ENCODE data around the gene SEC16A. TPM values are rescaled to one million over a fixed set of nuclear protein-coding genes. Genes with fewer than 3 reads are reported as not detected.
A peak's percentile ranks its signal among the peaks of the same experiment; 100 is the strongest.

SEC16A gene
- total and polyA plus RNA-seq, 8 donors = 51.2 to 79.5 (median 61.3) TPM

- peak overlapping the region; percentile 0 to 85 for H3K27ac ChIP-seq
- no peak for TF ChIP-seq CTCF (IDR thresholded peaks at IDR 0.05)
- no peaks in the 10 kb centered on the region for H3K27me3 ChIP-seq
- intact Hi-C loops (cut with DNase I) = no loop called here
- peaks cover 0 to 23% of the 10 kb centered on the region in 2 donors for H3K4me1 ChIP-seq
- H3K9me3 ChIP-seq = no peaks in the 10 kb centered on the region
- ATAC-seq = no peak
- H3K4me3 ChIP-seq = no peak overlapping the region
- H3K36me3 ChIP-seq = peaks cover 0 to 100% of the 10 kb centered on the region in 2 donors
- no peak for DNase-seq
These were observed 30.4 kb upstream of the SEC16A start for GRCh38 chr9:136513191-136513590.

GRCh38 chr9:136512651-136513071, 29.8 kb upstream of the SEC16A start:
- Histone ChIP-seq H3K27me3 (no peaks in the 10 kb centered on the region), H3K4me1 (peaks cover 0 to 20% of the 10 kb centered on the region in 2 donors), H3K27ac (peak overlapping the region; percentile 76 to 85), H3K36me3 (peaks cover 0 to 100% of the 10 kb centered on the region in 2 donors), H3K4me3 (no peak overlapping the region), H3K9me3 (no peaks in the 10 kb centered on the region)
- TF ChIP-seq CTCF (IDR thresholded peaks at IDR 0.05) = no peak
- ATAC-seq (peak; percentile 20), DNase-seq (no peak)
- intact Hi-C loops (cut with DNase I) = no loop called here

GRCh38 chr9:136511670-136512592, 29.1 kb upstream of the SEC16A start:
- no peak for TF ChIP-seq CTCF (IDR thresholded peaks at IDR 0.05)
- H3K27me3 ChIP-seq = no peaks in the 10 kb centered on the region
- intact Hi-C loops (cut with DNase I) = no loop called here
- H3K4me1 ChIP-seq = peaks cover 0 to 20% of the 10 kb centered on the region in 2 donors
- peak in 2 of 4 donors; percentile 51 to 56 for DNase-seq
- no peak overlapping the region for H3K4me3 ChIP-seq
- peak; percentile 26 for ATAC-seq
- H3K9me3 ChIP-seq = no peaks in the 10 kb centered on the region
- peak overlapping the region; percentile 76 to 85 for H3K27ac ChIP-seq
- H3K36me3 ChIP-seq = peaks cover 0 to 100% of the 10 kb centered on the region in 2 donors

GRCh38 chr9:136511144-136511669, 28.4 kb upstream of the SEC16A start:
- DNase-seq = no peak
- TF ChIP-seq CTCF (IDR thresholded peaks at IDR 0.05) = no peak
- peaks cover 0 to 100% of the 10 kb centered on the region in 2 donors for H3K36me3 ChIP-seq

GRCh38 chr9:136510561-136510960, 27.7 kb upstream of the SEC16A start:
- Histone ChIP-seq H3K27me3 (no peaks in the 10 kb centered on the region), H3K9me3 (no peaks in the 10 kb centered on the region), H3K4me1 (peaks cover 0 to 20% of the 10 kb centered on the region in 2 donors), H3K36me3 (peaks cover 0 to 100% of the 10 kb centered on the region in 2 donors), H3K27ac (peak overlapping the region; percentile 76 to 79), H3K4me3 (no peak overlapping the region)
- ATAC-seq = no peak
- TF ChIP-seq CTCF (IDR thresholded peaks at IDR 0.05) = no peak
- intact Hi-C loops (cut with DNase I) = no loop called here
- DNase-seq = no peak

More at GRCh38 chr9:136511144-136511669, 28.4 kb upstream of the SEC16A start:
- ATAC-seq = no peak
- Histone ChIP-seq H3K4me1 (peaks cover 0 to 20% of the 10 kb centered on the region in 2 donors), H3K9me3 (no peaks in the 10 kb centered on the region), H3K27me3 (no peaks in the 10 kb centered on the region), H3K27ac (peak overlapping the region; percentile 76 to 79), H3K4me3 (no peak overlapping the region)
- intact Hi-C loops (cut with DNase I) = no loop called here

Measured in left lung (tissue), 10 donors.